NCI-H748 (cell line): ENCODE results near the gene NR4A3.

Experiments used
- DNase-seq: peaks from one replicate; lab custom pipeline; 2025; ENCODE audit not compliant: unreplicated experiment; lab: John Stamatoyannopoulos, UW

Gene NR4A3

GRCh38 chr9:99873531-99873930, 51.8 kb downstream of the NR4A3 start:
- DNase-seq: no peak

GRCh38 chr9:99873943-99874584, 52.4 kb downstream of the NR4A3 start:
- DNase-seq: no peak

- no peak for DNase-seq
Measured at GRCh38 chr9:99876190-99876589, 54.5 kb downstream of the NR4A3 start.

- no peak for DNase-seq
Measured at GRCh38 chr9:99878651-99879050, 57.0 kb downstream of the NR4A3 start.

- no peak for DNase-seq
Measured at GRCh38 chr9:99881769-99882168, 60.1 kb downstream of the NR4A3 start.

- DNase-seq: no peak
Measured at GRCh38 chr9:99885747-99886146, 64.1 kb downstream of the NR4A3 start.

- no peak for DNase-seq
Measured at GRCh38 chr9:99889120-99889519, 67.4 kb downstream of the NR4A3 start.

- DNase-seq: no peak
Measured at GRCh38 chr9:99894826-99895225, 73.1 kb downstream of the NR4A3 start.

- DNase-seq: no peak
Measured at GRCh38 chr9:99895510-99895909, 73.8 kb downstream of the NR4A3 start.

- no peak for DNase-seq
Measured at GRCh38 chr9:99896119-99896518, 74.4 kb downstream of the NR4A3 start.

GRCh38 chr9:99903393-99903792, 81.7 kb downstream of the NR4A3 start:
- no peak for DNase-seq

- DNase-seq: peak; percentile 50
Measured at GRCh38 chr9:99905833-99906402, 84.2 kb downstream of the NR4A3 start.

GRCh38 chr9:99906403-99907207, 84.9 kb downstream of the NR4A3 start, which contains the start of gene STX17:
TSS of gene STX17 (plus strand) at chr9:99906654. CDS start at chr9:99915240, 8,586 bp downstream.
- DNase-seq: peak; percentile 83

- no peak for DNase-seq
Measured at GRCh38 chr9:99907208-99907532, 85.5 kb downstream of the NR4A3 start.

GRCh38 chr9:99911600-99911999, 89.9 kb downstream of the NR4A3 start:
- DNase-seq: no peak
